Forelimb muscle (tissue), 1 donor: ENCODE measurements around the gene MBD3. TPM values are rescaled to one million over a fixed set of nuclear protein-coding genes. Genes with fewer than 3 reads are reported as not detected.

ENCODE experiments used
- polyA plus RNA-seq: library from polyadenylated mRNA; unstranded; fragments of 120-200 nt; gene quantifications from one replicate; pipeline ENCODE4 v1.2.1, GENCODE V29; 2013; ENCODE audit not compliant: insufficient read length

Gene MBD3
- polyA plus RNA-seq, 1 donor, result 62.6 TPM

Other genes starting within 250 kb of the MBD3 start
- gene NDUFS7, start 209.0 kb downstream of the MBD3 start, polyA plus RNA-seq, result 88.5 TPM
- 218 TPM for gene GAMT, start 191.3 kb downstream of the MBD3 start, polyA plus RNA-seq
- gene DAZAP1, start 185.3 kb downstream of the MBD3 start, polyA plus RNA-seq, result 66.9 TPM
- 1,159 TPM for gene RPS15, start 154.5 kb downstream of the MBD3 start, polyA plus RNA-seq
- gene APC2, start 142.7 kb downstream of the MBD3 start, polyA plus RNA-seq, result 0.91 TPM
- gene C19orf25, start 113.7 kb downstream of the MBD3 start, polyA plus RNA-seq, result 16.5 TPM
- gene PCSK4, start 102.5 kb downstream of the MBD3 start, polyA plus RNA-seq, result 1.4 TPM
- gene REEP6, start 101.7 kb downstream of the MBD3 start, polyA plus RNA-seq, result 1.3 TPM
- 16.5 TPM for gene ADAMTSL5, start 79.8 kb downstream of the MBD3 start, polyA plus RNA-seq
- 0.20 TPM for gene PLK5, start 68.8 kb downstream of the MBD3 start, polyA plus RNA-seq
- gene MEX3D, start 24.5 kb downstream of the MBD3 start, polyA plus RNA-seq, result 29.4 TPM
- gene UQCR11, start 12.6 kb upstream of the MBD3 start, polyA plus RNA-seq, result 117 TPM
- gene TCF3, start 59.8 kb upstream of the MBD3 start, polyA plus RNA-seq, result 124 TPM
- gene ONECUT3, start 160.6 kb upstream of the MBD3 start, polyA plus RNA-seq, result 0.04 TPM
- gene ATP8B3, start 219.4 kb upstream of the MBD3 start, polyA plus RNA-seq, result 0.51 TPM